GM10248 (cell line): ENCODE data around the gene ST6GALNAC5.

Source experiments
- CTCF ChIA-PET: fragments of 300-600 bp; sonication (Branson Sonifier 250); formaldehyde crosslinking; extraction: SDS; loops from one replicate; lab custom pipeline; 2021; ENCODE audit warnings: antibody characterized with exemption; lab: Yijun Ruan, JAX
- POLR2A ChIA-PET: fragments of 350-650 bp; sonication (Branson Sonifier 250); formaldehyde crosslinking; extraction: SDS; loops from one replicate; lab custom pipeline; 2020; ENCODE audit warnings: antibody characterized with exemption; lab: Yijun Ruan, JAX
- DNase-seq: peaks from one replicate; pipeline ENCODE4 v3.0.0; 2012; ENCODE audit errors: extremely low spot score
- CTCF ChIP-seq: IDR thresholded peaks from 2 replicates; pipeline ENCODE4 v1.5.1; 2012; ENCODE audit warnings: mild to moderate bottlenecking, low read depth; ENCODE audit errors: extremely low read depth, missing control alignments, control extremely low read depth

ST6GALNAC5 gene

DNA sequence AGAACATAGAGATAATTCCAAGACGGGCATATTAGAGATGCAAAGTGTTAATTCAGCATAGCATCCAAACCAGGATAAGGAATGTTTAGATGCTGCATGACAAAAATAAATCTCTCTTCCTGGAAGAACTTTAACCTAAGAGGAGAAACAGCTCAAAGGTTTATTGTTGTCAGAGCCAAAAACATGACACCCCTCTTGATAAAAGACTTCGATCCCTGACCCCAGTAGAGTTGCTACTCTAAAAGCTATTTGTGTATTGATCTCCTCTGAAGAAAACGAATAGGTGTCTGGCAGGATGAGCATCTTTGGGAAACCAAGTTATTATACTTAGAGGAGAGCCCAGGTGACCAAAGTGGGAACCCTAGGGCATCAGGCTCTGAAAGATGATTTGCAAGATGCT, 193.9 kb downstream of the ST6GALNAC5 start:
- no peak for TF ChIP-seq CTCF
- ChIA-PET CTCF (interaction anchor here (1.6 kb wide), 1 partner anchor 10 kb away, joined by 6 read pairs; no protein-coding TSS in a partner anchor), POLR2A (no interaction called here)
- DNase-seq, result no peak

- DNase-seq, result no peak
- POLR2A ChIA-PET, result no interaction called here
- no peak for TF ChIP-seq CTCF
- CTCF ChIA-PET, result interaction anchor here (1.6 kb wide), 1 partner anchor 22 kb away, joined by 3 read pairs; no protein-coding TSS in a partner anchor
These were observed 195.8 kb downstream of the ST6GALNAC5 start for GRCh38 chr1:77063118-77063517.

- ChIA-PET POLR2A (no interaction called here), CTCF (no interaction called here)
- DNase-seq, result no peak
- TF ChIP-seq CTCF, result no peak
These were observed 197.0 kb downstream of the ST6GALNAC5 start for GRCh38 chr1:77064246-77064645.

DNA sequence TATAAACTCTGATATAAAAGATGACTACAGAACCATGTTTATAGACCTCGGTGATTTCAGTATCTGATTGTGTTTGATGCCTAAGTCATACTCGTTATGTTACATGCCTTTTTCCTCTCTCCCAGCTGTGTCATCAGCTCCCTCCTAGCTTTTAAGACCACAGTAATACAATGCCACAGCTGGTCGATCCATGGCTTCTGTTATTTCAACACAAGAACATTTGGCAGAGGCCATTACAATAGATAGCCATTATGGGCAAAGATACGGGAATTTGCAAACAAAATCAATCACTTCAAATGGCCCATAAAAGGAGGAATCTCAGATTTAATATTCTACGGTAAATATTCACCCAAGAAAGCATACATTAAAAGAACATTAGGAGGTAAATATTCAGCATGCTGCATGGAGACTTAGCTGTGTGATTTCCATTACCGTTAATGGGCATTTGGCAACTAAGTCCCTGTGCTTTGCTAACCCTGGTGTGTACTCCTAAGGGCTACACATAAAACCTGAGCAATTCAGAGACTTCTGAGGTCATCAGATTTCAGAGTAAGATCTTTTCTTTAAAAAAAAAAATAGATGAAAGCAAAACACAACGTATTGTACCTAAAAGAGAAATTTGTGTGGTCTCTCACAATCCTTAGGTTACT, 198.5 kb downstream of the ST6GALNAC5 start:
- no peak for TF ChIP-seq CTCF
- DNase-seq, result no peak
- CTCF ChIA-PET, result interaction anchor here (0.9 kb wide), 1 partner anchor 20 kb away, joined by 3 read pairs; no protein-coding TSS in a partner anchor
- POLR2A ChIA-PET, result no interaction called here

DNA sequence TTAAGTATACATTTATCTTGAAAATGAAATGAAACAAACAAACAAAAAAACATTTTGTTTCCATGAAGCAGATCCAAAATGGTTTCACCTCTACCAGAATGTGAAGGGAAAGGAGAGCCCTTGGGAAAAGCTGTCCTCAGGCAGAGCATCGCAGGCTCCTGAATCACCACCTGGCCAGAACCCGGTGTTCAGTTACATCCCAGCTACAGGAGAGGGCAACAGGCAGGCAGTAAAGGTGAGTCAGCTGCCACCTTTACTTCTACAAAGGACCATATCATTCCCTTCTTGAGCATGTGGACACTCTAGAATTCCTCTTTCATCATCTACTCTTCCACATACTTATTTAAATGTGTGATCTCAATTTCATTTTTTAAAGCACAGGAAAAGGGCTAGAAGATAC, 200.7 kb downstream of the ST6GALNAC5 start:
- POLR2A ChIA-PET, result no interaction called here
- no peak for DNase-seq
- CTCF ChIA-PET, result interaction anchor here (1.3 to 2.9 kb wide), 2 partner anchors 9 to 44 kb away, joined by 3 to 8 read pairs; no protein-coding TSS in a partner anchor
- TF ChIP-seq CTCF, result no peak

DNA sequence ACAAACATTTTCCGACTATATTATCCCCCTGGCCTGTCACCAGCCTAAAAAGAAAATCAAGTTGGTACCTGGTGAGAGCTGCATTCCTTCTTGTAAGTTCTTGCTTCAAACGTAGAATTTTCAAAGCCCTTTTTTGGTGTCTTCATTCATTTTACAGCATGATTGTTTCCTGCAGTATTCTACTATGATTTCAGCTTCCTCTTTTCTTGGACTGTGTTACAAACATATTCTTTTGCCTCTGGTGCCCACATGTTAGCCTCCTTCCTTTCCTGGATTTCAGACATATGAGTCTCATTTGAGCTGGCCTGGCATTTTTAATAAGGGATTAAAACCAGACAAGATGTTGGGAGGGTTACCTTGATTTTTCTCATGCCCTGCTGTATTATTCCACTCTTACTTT, 209.5 kb downstream of the ST6GALNAC5 start:
- DNase-seq, result no peak
- TF ChIP-seq CTCF, result no peak
- POLR2A ChIA-PET, result no interaction called here
- CTCF ChIA-PET, result interaction anchor here (1.1 kb wide), 1 partner anchor 21 kb away, joined by 4 read pairs; no protein-coding TSS in a partner anchor
